HG03108 (cell line): ENCODE data around the gene ALKBH7.
"Not testable (repeated sequence)": the region's sequence is repeated elsewhere in the genome, so short reads cannot be mapped to it uniquely, and the experiment has no call there.

Experiments used
- ATAC-seq: cut with Tn5 transposase; IDR thresholded peaks from one replicate; pipeline ENCODE4 v1.9.1; 2021; ENCODE audit warnings: moderate library complexity; ENCODE audit not compliant: unreplicated experiment

ALKBH7 gene

GRCh38 chr19:6372594-6373095 lies at the start of gene ALKBH7:
Gene ALKBH7, plus strand, starts transcription at chr19:6372794. Its CDS starts 27 bp downstream, at chr19:6372821.
- peak; percentile 74 for ATAC-seq

DNA sequence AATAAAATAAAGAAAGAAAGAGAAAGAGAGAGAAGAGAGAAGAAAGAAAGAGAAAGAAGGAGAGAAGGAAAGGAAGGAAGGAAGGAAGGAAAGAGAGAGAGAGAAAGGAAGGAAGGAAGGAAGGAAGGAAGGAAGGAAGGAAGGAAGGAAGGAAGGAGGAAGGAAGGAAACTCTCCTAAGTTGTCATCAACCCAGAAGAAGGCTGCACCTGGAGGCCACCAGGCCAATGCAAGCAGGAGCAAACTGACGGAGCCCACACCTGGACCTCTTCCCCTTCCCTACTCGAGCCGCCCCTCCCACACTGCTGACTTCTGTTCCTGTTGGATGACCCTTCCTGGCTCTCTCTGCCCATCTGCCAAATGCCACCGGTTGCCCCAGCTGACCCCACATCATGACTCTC lies 47.8 kb upstream of the ALKBH7 start:
- no peak for ATAC-seq

DNA sequence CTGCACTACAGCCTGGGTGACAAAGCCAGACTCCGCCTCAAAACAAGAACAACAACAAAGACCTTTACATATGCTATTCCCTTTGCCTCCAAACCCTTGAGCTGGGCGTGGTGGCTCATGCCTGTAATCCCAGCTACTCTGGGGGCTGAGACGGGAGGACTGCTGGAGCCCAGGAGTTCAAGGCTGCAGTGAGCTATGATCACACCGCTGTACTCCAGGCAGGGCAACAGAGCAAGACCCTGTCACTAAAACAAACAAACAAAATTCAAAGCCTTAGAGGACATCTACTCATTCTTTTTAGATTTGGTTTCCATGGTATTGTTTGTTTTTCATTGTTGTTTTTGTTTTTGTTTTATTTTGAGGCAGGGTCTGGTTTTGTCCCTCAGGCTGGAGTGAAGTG lies 47.0 kb upstream of the ALKBH7 start:
- ATAC-seq, result no peak

- ATAC-seq, result no peak
Observed at GRCh38 chr19:6326815-6327214, 45.8 kb upstream of the ALKBH7 start.

GRCh38 chr19:6333439-6333838 lies 39.2 kb upstream of the ALKBH7 start, which contains the start of gene ACER1:
Gene ACER1, minus strand, starts transcription at chr19:6333612. Its CDS starts 61 bp downstream, at chr19:6333551.
- ATAC-seq, result no peak

GRCh38 chr19:6334490-6335285 lies 37.9 kb upstream of the ALKBH7 start:
- no peak for ATAC-seq

GRCh38 chr19:6340493-6341201 lies 31.9 kb upstream of the ALKBH7 start:
- no peak for ATAC-seq

GRCh38 chr19:6343462-6343861 lies 29.1 kb upstream of the ALKBH7 start:
- no peak for ATAC-seq

DNA sequence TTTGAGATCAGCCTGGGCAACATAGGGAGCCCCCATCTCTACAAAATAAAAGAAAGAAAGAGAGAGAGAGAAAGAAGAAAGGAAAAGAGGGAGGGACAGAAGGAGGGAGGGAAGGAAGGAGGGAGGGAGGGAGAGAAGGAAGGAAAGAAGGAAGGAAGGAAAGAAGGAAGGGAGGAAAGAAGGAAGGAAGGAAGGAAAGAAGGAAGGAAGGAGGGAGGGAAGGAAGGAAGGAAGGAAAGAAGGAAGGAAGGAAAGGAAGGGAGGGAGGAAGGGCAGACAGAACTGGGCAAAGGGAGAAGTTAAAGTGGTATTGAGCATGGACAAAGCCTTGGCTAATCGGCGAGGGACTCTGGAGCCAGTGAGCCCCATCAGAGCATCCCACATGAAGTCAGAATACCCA lies 23.3 kb upstream of the ALKBH7 start:
- ATAC-seq, result not testable (repeated sequence)

DNA sequence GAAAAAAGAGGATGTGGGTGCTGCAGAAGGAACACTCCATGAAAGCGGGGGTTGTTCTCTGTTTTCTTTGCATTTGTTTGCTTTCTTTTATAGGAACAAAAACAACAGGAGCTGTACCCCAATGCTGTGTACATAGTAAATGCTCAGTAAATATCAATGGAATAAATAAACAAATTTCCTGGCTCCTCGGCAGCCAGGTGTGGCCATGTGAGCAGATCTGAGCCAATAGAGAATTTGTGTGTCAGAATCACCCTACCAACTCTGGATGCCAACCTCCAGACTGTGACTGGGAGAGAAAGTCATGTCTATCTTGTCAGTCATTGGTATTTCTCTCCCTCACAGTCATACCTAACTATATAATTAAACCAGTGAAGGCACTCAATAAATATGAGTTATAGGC lies 21.9 kb upstream of the ALKBH7 start:
- no peak for ATAC-seq

GRCh38 chr19:6352381-6353165 lies 20.0 kb upstream of the ALKBH7 start:
- no peak for ATAC-seq

GRCh38 chr19:6354098-6354674 lies 18.4 kb upstream of the ALKBH7 start:
- ATAC-seq, result no peak

DNA sequence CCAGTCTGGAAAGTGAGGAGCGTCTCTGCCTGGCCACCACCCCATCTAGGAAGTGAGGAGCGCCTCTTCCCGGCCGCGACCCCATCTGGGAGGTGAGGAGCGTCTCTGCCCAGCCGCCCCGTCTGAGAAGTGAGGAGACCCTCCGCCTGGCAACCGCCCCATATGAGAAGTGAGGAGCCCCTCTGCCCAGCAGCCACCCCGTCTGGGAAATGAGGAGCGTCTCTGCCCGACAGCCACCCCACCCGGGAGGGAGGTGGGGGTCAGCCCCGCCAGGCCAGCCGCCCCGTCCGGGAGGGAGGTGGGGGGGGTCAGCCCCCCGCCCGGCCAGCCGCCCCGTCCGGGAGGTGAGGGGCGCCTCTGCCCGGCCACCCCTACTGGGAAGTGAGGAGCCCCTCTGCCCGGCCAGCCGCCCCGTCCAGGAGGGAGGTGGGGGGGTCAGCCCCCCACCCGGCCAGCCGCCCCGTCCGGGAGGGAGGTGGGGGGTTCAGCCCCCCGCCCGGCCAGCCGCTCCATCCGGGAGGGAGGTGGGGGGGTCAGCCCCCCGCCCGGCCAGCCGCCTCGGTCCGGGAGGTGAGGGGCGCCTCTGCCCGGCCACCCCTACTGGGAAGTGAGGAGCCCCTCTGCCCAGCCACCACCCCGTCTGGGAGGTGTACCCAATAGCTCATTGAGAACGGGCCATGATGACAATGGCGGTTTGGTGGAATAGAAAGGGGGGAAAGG lies 17.1 kb upstream of the ALKBH7 start:
- not testable (repeated sequence) for ATAC-seq

GRCh38 chr19:6357174-6357573 lies 15.4 kb upstream of the ALKBH7 start:
- ATAC-seq, result no peak

DNA sequence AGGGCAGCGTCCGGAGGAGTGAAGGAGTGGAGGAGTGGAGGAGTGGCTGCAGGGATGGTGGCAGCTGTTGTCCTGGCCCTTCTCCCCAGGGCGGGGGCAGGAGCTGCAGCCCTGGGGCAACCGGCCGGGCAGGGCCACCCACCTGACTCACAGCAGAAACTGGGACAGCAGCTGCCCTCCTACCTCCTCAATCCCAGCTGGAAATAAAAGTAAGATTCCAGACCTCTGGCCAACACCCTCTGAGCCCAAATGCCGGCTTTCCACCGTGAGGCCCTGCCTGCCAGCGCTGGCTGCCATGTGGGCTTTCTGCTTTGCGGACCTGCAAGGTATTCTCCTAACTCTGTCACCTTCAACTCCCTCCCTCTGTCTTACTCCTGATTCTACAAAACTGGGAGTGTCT lies 14.6 kb upstream of the ALKBH7 start:
- ATAC-seq, result no peak

GRCh38 chr19:6359568-6360341 lies 12.8 kb upstream of the ALKBH7 start:
- ATAC-seq, result no peak

- ATAC-seq, result not testable (repeated sequence)
Observed at GRCh38 chr19:6360445-6360844, 12.1 kb upstream of the ALKBH7 start.

DNA sequence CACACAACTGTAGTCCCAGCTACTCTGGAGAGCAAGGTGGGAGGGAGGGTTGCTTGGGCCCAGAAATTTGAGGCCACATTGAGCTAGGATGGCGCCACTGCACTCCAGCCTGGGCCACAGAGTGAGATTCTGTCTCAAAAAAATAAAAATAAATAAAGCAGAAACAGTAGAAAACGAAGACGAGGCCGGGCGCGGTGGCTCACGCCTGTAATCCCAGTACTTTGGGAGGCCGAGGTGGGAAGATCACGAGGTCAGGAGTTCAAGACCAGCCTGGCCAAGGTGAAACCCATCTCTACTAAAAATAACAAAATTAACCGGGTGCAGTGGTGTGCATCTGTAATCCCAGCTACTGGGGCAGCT lies 11.8 kb upstream of the ALKBH7 start:
- not testable (repeated sequence) for ATAC-seq

DNA sequence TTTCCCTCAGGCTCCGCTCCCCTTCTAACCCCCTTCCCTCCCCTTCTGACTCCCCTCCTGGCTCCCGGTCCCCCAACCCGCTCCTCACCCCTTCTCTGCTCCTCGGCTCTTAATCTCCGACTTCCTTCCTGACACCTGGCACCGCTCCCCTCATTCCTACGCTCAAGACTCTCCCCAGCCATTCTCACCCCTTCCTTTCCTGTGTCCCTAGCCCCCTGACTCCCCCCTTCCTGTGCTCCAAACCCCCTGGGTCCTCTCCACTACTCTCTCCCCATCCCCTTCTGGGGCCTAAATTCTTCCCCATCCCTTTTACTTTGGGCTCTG lies 10.6 kb upstream of the ALKBH7 start:
- no peak for ATAC-seq

DNA sequence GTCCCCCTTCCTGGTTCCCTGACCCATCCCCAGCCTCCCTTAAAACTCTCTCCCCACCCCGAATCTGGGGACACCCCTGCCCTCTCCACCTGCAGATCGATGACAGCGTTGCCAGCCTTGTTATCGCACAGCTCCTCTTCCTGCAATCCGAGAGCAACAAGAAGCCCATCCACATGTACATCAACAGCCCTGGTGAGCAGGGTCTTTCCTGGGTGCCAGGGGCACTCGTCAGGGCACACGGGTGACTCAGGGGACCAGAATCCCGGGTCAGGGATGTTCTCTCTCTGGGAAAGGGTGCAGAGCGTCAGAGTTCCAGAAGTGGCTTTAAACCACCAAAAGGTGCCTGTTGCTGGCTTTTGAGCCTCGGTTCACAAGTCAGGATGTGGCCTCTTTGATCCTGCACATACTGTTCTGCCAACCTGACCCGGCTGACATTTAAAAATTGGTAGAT lies 10.2 kb upstream of the ALKBH7 start:
- no peak for ATAC-seq
